ENCODE measurements around the gene DAP3.

DNA sequence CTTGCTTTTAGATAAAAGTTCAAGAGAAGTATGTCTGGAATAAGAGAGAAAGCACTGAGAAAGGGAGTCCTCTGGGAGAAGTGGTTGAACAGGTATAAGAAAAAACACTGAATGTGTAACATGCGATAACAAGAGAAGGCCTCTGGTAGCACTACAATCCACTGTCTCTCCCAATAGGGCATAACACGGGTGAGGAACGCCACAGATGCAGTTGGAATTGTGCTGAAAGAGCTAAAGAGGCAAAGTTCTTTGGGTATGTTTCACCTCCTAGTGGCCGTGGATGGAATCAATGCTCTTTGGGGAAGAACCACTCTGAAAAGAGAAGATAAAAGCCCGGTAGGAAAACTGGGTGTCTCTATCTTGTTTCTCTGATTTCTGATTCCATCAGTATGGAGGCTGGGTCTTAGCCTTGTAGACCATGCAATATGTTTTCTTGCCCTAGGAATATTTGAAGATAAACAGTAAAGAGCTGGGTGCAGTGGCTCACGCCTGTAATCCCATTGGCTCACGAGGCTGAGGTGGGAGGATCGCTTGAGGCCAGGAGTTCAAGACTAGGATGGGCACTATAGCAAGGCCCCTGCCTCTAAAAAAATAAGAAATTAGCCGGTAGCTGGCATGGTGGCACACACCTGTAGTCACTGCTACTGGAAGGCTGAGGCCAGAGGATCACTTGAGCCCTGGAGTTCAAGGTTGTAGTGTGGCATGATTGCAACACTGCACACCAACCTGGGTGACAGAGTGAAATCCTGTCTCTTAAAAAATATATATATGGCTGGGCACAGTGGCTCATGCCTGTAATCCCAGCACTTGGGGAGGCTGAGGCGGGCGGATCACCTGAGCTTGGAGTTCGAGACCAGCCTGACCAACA lies 40.4 kb downstream of the DAP3 start:
- TF ChIP-seq SP1 (IDR thresholded peaks at IDR 0.05) (no peak), ARNT (IDR thresholded peaks at IDR 0.05) (no peak), FOXM1 (IDR thresholded peaks at IDR 0.05; ENCODE audit: borderline replicate concordance) (no peak), FOXK2 (IDR thresholded peaks at IDR 0.05) (no peak), HDGF (IDR thresholded peaks at IDR 0.05; ENCODE audit: borderline replicate concordance) (no peak)
